ENCODE results near the gene EPO.
"Not testable (repeated sequence)": the region's sequence is repeated elsewhere in the genome, so short reads cannot be mapped to it uniquely, and the experiment has no call there.

Gene EPO

DNA sequence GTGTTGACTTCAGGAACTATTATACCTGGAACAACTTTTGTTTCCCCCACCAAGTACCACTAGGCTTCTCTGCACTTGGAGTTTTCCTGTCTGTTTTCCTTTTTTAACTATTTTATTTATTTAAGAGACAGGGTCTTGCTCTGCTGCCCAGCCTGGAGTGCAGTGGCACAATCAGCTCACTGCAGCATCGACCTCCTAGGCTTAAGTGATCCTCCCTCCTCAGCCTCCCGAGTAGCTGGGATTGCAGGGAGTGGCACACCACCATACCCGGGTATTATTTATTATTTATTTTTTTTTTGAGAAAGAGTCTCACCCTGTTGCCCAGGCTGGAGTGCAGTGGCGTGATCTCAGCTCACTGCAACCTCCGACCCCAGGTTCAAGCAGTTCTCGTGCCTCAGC lies 24.1 kb upstream of the EPO start:
- CTCF ChIA-PET, result interaction anchor here (0.8 to 4.4 kb wide), 4 partner anchors 9 to 156 kb away, joined by 3 to 46 read pairs (median 16); partner anchors contain the start of genes POP7 and SLC12A9
- TF ChIP-seq CTCF (IDR thresholded peaks at IDR 0.05; ENCODE audit: insufficient read depth, low read length, missing control alignments), result no peak
- H3K4me3 ChIP-seq (ENCODE audit: low read depth, low read length), result no peak overlapping the region

GRCh38 chr7:100699018-100699417 lies 21.2 kb upstream of the EPO start:
- no peak for DNase-seq (ENCODE audit: low read depth, low spot score)
- CTCF ChIA-PET, result interaction anchor here (8.5 to 14.6 kb wide), 2 partner anchors 8 to 151 kb away, joined by 119 to 330 read pairs; partner anchors contain the start of genes GIGYF1 and SLC12A9
- no peak overlapping the region for H3K4me3 ChIP-seq (ENCODE audit: low read depth, low read length)
- TF ChIP-seq CTCF (IDR thresholded peaks at IDR 0.05; ENCODE audit: insufficient read depth, low read length, missing control alignments), result no peak
- POLR2A ChIA-PET, result no interaction called here

More for the DNA sequence above, 24.1 kb upstream of the EPO start:
- POLR2A ChIA-PET, result interaction anchor here (0.8 kb wide), 1 partner anchor 13 kb away, joined by 3 read pairs; no protein-coding TSS in a partner anchor
- DNase-seq (ENCODE audit: low read depth, low spot score), result no peak

GRCh38 chr7:100701089-100701488 lies 19.2 kb upstream of the EPO start:
- H3K4me3 ChIP-seq (ENCODE audit: low read depth, low read length); DNase-seq (ENCODE audit: low read depth, low spot score); POLR2A ChIA-PET: not testable (repeated sequence)
- CTCF ChIA-PET, result interaction anchor here (0.6 to 14.6 kb wide), 7 partner anchors 10 to 231 kb away, joined by 3 to 330 read pairs (median 3); partner anchors contain the start of genes GIGYF1 and SLC12A9

DNA sequence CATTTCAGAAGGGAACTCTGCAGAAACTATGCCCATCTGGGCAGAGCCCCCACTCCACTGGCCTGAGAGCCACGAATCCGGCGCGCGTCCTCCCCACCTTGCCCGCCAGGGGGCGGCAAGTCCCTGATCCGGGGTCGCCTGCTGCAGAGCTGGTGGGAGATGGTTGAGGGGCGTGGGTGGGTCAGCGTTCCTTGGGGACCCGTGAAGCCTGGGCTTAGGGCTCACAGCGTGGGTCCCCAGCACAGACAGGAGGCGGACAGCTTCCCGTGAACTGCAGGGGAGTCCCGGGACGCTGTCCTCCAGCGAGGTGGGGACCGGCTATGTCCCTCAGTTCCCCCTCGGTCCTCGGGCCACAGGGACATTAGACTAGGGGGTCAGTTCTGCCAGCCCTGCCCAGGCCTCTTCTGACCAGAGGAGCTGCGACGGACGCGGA lies 14.9 kb upstream of the EPO start:
- CTCF ChIA-PET, result interaction anchor here (0.6 to 14.6 kb wide), 63 partner anchors 9 to 513 kb away, joined by 3 to 330 read pairs (median 5); partner anchors contain the start of genes EPHB4, EPO, FBXO24 and GIGYF1
- peak overlapping the region; percentile 92 for H3K4me3 ChIP-seq (ENCODE audit: low read depth, low read length)
- POLR2A ChIA-PET, result interaction anchor here (0.8 to 2.4 kb wide), 12 partner anchors 12 to 184 kb away, joined by 3 to 22 read pairs (median 6); partner anchors contain the start of genes EPHB4, FBXO24, GIGYF1 and LRCH4
- TF ChIP-seq CTCF (IDR thresholded peaks at IDR 0.05; ENCODE audit: insufficient read depth, low read length, missing control alignments), result peak; percentile 98
- DNase-seq (ENCODE audit: low read depth, low spot score), result no peak

DNA sequence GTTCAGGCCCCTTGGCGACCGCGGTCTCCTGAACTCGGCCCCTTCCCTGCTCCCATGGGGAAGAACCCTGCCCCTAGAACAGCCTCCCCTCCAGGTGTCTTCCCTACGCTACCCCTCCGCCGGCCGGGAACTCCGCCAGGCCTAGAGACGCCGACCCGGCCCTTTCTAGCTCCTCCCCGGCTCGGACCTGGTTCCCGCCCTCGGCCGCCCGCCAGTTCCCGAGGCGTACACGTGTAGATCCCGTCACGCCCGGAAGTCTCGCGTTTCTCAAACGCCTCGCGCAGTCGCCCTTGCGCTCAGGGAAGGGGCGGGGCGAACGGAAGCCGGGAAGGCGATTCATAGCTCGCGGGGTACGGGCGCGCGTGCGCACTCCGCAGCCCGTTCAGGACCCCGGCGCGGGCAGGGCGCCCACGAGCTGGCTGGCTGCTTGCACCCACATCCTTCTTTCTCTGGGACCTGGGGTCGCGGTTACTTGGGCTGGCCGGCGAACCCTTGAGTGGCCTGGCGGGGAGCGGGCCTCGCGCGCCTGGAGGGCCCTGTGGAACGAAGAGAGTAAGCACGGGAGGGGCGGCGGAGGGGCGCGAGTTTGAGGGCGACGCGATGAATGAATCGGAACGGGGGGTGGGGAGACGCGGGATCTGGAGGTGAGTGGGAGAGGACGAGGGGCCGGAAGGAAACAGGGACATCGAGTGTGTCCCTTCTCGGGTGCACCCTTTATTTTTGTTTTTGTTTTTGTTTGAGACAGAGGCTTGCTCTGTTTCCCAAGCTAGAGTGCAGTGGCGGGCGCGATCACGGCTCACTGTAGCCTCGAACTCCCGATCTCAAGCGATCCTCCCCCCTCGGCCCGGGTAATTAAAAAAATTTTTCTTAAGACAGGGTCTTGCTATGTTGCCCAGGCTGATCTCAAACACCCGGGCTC lies 14.3 kb upstream of the EPO start, which contains the start of gene POP7:
POP7 (plus strand) TSS at position 369 of the 919 bp plus-strand sequence. CDS start 710 bp downstream, outside the sequence.
- DNase-seq (ENCODE audit: low read depth, low spot score), result peak; percentile 88
- POLR2A ChIA-PET, result interaction anchor here (0.6 to 2.4 kb wide), 14 partner anchors 12 to 184 kb away, joined by 3 to 22 read pairs (median 6); partner anchors contain the start of genes EPHB4, FBXO24, GIGYF1 and LRCH4
- peak within 1 kb of the TSS; percentile 92 for H3K4me3 ChIP-seq (ENCODE audit: low read depth, low read length)
- CTCF ChIA-PET, result interaction anchor here (0.6 to 14.6 kb wide), 62 partner anchors 8 to 512 kb away, joined by 3 to 330 read pairs (median 5); partner anchors contain the start of genes EPHB4, EPO, FBXO24 and GIGYF1
- TF ChIP-seq CTCF (IDR thresholded peaks at IDR 0.05; ENCODE audit: insufficient read depth, low read length, missing control alignments), result no peak

DNA sequence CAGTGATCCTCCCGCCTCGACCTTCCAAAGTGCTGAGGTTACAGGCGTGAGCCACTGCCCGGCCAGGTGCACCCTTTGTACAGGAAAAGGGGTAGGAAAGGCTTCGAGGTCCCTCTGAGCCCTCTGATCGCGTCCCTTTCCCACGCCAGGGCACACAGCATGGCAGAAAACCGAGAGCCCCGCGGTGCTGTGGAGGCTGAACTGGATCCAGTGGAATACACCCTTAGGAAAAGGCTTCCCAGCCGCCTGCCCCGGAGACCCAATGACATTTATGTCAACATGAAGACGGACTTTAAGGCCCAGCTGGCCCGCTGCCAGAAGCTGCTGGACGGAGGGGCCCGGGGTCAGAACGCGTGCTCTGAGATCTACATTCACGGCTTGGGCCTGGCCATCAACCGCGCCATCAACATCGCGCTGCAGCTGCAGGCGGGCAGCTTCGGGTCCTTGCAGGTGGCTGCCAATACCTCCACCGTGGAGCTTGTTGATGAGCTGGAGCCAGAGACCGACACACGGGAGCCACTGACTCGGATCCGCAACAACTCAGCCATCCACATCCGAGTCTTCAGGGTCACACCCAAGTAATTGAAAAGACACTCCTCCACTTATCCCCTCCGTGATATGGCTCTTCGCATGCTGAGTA lies 13.5 kb upstream of the EPO start:
- DNase-seq (ENCODE audit: low read depth, low spot score), result no peak
- H3K4me3 ChIP-seq (ENCODE audit: low read depth, low read length), result peak overlapping the region; percentile 92
- ChIA-PET POLR2A (interaction anchor here (1.2 to 2.4 kb wide), 4 partner anchors 13 to 169 kb away, joined by 6 to 17 read pairs (median 10); partner anchors contain the start of genes GIGYF1, SRRT and TRIP6), CTCF (interaction anchor here (1.8 to 14.6 kb wide), 9 partner anchors 8 to 150 kb away, joined by 6 to 330 read pairs (median 28); partner anchors contain the start of genes EPHB4, GIGYF1 and SLC12A9)
- TF ChIP-seq CTCF (IDR thresholded peaks at IDR 0.05; ENCODE audit: insufficient read depth, low read length, missing control alignments), result no peak
